Measurements from ENCODE around the gene EFTUD2.

- no peak for TF ChIP-seq GATA3 (IDR thresholded peaks at IDR 0.05; ENCODE audit: low read depth, low read length)
- TF ChIP-seq GATA2 (IDR thresholded peaks at IDR 0.05; ENCODE audit: low read depth, low read length) = no peak
Measured at GRCh38 chr17:44927696-44928095, 28.5 kb upstream of the EFTUD2 start.
